SH-SY5Y (cell line): Measurements from ENCODE around the gene MYO1H.

Source experiments
- GATA2 ChIP-seq: IDR thresholded peaks from 2 replicates; pipeline ENCODE4 v1.6.1; 2011; ENCODE audit warnings: mild to moderate bottlenecking, low read depth, low read length
- GATA3 ChIP-seq: IDR thresholded peaks from 2 replicates; pipeline ENCODE4 v1.6.1; 2011; ENCODE audit warnings: low read depth, mild to moderate bottlenecking, low read length, moderate library complexity

MYO1H gene

DNA sequence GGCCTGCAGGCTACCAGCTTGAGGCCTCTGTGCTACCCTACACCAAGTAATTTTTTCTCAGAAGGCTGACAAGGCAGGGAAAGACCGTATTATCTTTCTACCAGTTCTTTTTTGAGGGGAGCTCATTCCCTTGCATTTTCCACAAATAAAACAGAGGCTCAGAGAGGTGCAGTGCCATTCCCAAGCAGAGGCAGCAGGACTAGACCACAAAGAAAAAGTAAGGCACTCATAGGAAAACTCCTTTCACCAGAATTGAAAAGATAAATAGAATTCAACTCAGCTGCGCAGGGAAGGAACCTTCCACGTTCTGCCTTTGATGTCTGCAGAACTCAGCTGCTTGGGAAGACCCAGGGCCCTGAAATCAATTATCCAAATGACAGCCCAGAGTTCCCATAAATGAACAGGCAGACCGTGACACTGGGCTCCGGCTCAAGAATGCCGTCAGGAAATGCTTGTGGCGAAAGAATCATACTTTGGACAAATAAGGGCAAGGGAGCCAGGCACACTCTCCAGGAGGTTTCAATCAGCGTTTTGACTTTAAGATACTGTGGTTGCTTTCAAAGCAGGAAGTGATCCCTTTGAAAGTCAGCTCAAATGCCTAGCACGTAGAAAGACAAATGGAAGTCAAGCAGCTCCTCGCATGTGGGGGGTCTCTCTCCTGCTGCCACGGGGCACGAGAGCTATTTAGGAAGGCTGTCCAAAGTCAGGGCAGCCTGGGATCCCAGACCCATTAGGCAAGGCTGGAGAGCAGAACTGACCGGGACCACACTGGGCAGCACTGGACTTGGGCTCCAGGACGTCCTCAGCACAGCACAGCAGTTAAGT lies 115.4 kb downstream of the MYO1H start:
- TF ChIP-seq GATA2 (no peak), GATA3 (no peak)

DNA sequence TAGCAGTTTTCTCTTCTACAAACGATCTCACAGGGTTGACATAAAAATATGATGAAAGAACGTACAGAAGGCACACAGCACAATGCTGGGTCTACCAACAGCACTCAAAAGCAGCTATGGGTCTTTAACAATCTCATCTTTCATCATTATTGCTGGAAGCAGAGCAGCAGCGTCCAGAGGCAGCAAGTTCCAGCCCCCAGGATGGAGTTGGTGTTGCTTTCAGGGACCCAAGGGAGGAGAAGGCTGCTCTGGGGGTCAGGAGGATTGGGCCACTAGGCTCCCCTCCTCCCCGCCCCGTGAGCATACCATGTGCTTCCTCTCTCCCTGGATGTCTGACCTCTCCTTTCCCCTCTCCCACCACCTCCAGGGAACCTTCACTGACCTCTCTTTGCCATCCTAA lies 116.1 kb downstream of the MYO1H start:
- TF ChIP-seq GATA2, result no peak
- no peak for TF ChIP-seq GATA3

DNA sequence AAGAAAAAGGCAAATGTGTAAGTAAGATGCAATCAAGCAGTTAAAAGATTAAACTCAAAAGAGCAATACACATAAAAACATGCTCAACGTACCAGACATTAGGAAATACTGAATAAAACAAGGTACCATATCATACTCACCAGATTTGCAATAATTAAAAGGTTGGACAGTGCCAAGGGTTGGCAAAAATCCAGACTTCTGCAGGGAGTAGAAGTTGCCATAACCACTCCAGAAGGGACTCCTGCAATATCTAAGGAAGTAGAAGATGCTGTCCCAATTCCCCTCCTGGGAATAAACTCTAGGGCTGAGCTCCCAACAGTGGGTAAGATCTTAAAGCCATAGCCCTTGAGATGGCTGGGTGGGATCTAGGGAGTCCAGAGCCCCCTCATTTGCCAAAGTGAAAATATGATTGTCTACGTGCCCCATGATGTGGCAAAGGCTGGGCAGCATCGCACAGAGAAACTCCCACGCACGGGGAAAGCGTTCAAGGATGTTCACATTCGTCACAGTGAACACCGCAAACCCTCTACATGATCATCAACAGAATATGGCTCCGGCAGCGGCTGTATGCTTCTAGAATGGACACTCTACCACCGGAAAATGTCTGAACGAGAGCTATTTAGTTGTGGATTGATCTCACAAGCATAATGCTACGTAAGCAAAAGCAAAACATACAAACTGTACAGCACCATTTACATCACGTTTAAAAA lies 117.1 kb downstream of the MYO1H start:
- TF ChIP-seq GATA2, result no peak
- no peak for TF ChIP-seq GATA3

DNA sequence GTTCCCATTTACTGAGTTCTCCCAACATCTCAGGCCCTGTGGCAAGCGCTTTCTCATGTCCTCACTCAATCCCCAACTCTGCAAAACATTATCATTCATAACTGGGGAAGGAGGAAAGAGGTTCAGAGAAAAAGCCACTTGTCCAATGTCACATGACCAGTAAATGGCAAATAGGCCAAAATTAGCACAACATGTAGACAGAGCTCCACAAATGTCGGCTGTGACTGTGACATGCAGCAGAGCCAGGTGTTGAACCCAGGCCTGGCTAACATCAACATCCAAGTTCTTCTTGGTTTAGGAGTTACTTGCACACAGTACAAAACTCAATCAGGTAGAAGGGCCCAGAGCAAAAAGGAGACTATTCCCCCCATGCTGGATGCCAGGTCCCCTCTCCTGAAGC lies 118.6 kb downstream of the MYO1H start:
- TF ChIP-seq GATA3, result no peak
- no peak for TF ChIP-seq GATA2

DNA sequence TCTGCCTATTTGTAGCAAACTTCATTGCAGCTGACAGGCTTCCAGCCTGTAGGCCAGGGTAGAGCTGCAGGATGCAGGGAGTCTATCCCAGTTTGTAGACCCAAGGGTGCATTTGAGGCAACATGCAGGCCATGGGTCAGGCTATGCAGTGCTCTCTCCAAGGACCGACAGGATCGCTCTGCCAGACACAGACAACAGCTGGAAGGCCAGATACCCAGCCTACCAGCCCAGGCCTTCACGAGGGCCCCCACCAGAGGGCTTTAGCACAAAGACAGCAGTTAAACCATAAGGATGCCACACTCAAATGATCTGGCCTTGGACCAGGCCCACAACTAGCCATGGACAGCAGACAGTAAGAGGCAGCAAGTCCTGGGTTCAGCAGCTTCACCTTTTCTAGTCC lies 119.1 kb downstream of the MYO1H start:
- TF ChIP-seq GATA3 (no peak), GATA2 (no peak)

DNA sequence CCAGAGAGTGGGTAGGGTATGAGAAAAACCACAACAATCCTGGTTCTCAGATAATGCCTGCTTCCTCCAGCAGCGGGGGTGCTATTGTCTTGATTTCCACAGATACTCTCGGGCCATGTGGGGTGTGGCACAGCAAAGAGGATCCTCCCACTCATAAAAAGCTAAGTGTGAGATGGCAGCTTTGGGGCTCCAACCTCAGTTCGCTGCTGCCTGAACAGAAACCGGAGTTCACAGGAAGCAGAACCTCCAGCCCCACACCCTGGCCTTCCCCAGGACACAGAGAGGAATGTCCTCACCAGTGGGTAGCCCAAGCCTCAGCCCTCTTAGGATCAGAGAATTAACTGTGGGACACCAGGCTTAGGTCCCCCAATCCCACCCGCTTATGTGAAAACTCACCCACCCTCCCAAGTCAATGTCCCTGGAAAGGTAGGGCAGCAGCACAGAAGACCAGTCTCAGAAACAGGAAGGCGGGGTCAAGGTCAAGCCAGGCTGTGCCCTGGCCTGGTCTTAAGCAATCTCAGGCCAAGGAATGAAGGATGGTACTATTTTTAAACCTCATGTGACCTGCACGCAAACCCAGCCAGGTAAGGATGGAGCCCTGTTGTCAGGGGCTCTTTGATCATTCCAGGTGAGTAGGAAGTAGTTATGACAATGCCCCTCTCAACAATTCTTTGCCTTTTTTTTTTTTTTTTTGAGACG lies 120.4 kb downstream of the MYO1H start:
- TF ChIP-seq GATA2 (no peak), GATA3 (no peak)

DNA sequence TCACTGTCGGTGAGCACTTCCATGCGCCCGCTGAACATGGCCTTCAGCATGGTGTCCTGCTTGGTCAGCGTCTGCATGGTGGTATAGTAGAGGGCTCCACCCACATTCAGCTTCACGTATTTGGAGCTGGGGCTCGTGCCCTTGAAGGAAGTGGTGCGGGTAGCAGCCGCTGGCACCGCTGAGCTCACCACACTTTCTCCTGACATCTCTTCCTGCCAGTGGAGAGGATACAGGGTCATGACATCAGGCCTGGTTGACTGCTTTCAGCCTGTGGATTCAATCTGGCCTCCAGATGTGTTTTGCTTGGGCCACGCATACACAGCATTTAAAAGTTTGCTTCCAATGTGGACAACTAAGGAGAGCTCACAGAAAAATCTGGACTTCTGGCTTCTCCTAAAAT lies 121.8 kb downstream of the MYO1H start:
- TF ChIP-seq GATA3 (no peak), GATA2 (no peak)

DNA sequence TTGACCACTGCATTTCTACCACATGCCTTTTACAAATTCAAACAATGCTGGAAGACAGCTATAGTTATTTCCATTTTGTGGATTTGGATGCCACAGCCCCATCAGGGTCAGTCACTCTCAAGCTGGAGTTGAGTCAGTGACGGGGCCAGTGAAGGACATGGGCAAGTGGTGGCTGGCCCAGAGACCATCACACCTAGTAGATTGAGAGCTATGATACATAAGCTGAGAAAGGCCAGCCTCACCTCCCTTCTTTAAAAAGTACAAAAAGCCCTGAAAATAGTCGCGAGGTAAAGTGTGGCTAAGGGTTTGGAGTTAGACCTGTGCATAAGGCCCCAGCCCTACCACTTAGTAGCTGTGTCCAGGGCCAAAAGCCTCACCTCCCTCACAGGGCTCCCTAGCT lies 125.3 kb downstream of the MYO1H start:
- TF ChIP-seq GATA2 (no peak), GATA3 (no peak)

DNA sequence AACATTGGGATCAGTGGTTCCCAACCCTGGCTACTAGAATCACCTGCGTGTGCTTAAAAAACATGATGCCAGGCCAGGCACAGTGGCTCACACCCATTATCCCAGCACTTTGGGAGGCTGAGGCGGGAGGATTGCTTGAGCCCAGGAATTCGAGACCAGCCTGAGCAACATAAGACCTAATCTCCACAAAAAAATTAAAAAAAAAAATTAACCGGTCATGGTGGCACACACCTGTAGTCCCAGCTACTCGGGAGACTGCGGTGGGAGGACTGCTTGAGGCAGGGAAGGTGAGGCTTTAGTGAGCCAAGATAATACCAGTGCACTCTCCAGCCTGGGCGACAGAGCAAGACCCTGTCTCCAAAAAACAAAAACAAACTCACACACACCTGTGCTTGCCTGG lies 127.4 kb downstream of the MYO1H start:
- TF ChIP-seq GATA2, result no peak
- no peak for TF ChIP-seq GATA3

DNA sequence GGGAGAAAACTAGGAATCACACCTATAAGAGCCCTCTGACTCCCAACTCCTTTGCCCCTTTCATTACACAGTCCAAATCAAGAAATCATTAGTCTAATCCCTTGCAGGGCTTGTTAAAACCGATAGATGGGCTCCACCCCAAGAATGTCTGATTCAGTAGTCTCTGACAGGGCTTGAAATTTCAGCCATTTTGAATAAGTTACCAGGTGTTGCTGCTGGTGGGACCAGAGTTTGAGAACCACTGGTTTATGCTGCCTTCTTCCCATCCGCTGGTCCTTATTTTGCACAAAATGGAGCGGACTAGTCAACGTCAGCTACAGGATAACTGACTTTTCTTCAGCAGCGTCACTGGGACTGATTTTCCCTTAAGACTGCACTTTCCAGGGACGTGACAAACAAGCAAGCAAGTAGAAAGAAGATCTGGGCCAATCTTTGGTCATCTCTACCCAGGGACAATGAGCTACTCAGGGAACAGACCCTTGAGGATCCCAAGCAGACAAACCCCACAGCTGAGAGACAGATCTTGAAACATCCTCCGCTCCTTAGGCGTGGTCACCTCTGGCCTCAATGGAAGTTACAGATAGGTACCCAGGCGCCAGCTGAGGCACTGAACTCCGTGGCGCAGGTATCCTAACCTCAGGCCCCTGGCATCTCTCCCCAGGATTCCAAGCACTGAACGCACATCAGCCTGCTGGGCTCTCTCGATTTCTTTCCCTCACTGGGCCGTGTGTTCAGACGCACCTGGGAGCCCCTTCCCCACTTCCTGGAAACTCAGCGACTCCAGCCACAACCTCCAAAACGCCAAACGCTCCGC lies 128.5 kb downstream of the MYO1H start:
- no peak for TF ChIP-seq GATA3
- TF ChIP-seq GATA2, result no peak

DNA sequence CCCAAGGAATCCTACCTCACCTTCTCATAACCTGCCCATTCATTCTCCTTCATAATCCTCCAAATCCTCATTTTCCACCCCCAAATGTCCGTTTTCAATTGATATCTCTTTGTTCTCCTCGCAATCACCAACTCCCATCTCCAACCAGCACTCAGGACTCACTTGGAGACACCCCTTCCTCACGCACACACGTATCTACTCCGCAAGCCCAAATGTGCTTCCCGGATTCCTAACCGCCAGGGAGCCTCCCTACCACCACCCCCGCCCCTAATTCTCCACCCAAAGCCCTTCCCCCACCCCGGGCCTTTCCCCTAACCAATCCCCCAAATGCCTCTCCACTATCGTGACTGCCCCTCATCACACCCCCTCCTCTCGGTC lies 129.1 kb downstream of the MYO1H start:
- TF ChIP-seq GATA2 (no peak), GATA3 (no peak)

DNA sequence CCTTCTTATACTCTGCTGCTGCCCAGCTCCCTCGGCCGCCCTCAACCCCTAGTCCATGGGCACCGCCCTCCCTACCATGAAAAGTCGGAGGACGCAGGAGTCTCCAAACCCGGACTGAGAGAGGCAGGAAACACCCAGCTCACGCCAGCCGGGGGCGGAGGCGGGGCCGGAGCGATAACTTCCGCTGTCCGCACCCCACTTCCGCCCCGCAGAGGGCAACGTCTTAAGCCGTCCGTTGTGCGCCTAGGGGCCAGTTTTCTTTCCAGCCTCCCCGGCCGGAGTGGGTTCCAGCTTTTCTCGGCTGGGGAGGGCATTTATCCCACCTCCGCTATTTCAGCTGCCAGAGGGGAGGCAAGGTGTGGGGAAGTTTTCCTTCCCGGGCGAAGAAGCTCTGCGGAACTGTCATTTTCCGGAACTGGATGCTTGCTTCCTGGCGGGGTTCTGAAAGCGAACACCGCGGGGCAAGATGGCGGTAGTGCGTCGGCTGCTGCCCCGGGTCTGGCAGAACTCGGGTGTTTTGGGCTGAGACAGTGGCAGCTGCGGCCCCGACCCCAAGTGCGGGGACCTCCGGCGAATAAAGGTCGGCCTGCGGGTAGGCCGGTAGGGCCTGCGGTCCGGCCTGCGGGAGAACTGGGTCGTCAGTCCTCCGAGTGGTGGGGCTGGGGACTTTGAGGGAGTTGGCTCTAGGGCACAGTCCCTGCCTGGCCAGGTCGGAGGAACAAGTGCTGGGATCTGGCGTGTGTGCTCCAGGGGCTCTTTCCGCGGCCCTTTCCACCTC lies 129.7 kb downstream of the MYO1H start, which contains the start of the genes KCTD10 and UBE3B:
Gene KCTD10 (minus strand): TSS at position 116 of the 778 bp plus-strand sequence. CDS start 38 bp downstream, at position 78.
Gene UBE3B (plus strand): TSS at position 450 of the 778 bp plus-strand sequence. CDS start 5,918 bp downstream, outside the sequence.
- TF ChIP-seq GATA2 (no peak; the same call in 1 of the 2 replicates), GATA3 (no peak)

DNA sequence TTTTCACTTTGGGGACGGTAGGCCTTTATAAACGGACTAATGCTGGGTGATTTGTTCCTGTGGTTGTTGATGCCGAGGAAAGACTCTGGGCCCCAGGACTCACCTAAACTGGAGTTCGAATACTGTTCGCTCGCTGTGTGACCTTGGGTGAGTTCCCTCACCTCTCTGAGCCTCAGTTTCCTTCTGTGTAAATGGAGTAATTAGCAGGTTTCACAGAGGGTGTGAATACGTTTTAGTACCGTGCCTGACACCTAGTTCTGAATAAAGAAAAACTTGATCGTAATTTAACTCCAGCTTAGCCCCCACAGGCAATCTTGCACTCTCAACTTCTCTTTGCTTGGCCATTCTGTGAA lies 130.2 kb downstream of the MYO1H start:
- TF ChIP-seq GATA3, result no peak
- TF ChIP-seq GATA2, result no peak

DNA sequence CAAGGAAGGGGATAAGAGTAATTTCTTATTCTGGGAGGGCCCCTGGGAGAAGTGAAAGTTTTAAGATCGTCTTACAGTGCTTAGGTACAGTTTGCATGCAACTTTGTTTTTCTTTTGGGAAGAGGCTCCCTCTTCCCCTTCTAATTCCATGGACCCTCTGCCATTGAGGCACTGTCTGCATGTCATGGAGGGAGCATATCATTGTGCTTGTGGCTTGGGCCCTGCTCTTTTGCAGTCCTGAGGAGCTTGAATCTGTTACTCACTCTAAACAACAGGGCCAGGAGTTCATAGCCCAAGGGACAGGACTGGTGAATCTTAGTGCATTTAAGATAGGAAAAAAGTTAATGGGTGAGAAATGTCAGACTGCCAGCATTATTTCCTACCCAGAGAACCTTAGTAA lies 132.1 kb downstream of the MYO1H start:
- TF ChIP-seq GATA3 (no peak), GATA2 (no peak)
